ENCODE measurements around the gene SMOC2. TPM values are rescaled to one million over a fixed set of nuclear protein-coding genes. Genes with fewer than 3 reads are reported as not detected.

Gene SMOC2
- total and polyA plus RNA-seq, 2 of the 4 experiments (the other 2 are of a cell fraction), result not detected

DNA sequence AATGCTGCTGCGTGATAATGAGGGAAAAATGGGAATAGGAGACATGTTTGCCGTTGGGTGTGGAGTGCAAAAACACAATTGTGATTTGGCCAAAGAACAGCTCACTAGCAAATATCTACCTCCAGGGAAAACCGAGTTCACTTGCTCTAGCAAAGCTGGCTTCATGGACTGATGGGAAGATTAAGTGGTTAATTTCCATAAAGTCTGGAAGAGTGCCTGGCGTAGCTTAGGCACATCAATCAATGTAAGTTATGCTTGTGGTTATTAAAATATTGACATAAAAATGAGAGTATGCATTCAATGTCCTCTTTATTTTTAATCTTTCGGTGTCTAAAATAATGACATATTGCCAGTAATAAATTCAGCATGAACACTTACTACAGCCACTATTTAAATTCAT lies 267.5 kb downstream of the SMOC2 start:
- H3K4ac ChIP-seq (ENCODE audit: low read depth, low read length), result no peak overlapping the region
- H2BK15ac ChIP-seq (ENCODE audit: low read depth, low read length), result no peak overlapping the region
- no peak overlapping the region for H4K91ac ChIP-seq (ENCODE audit: insufficient read depth, low read depth, low read length)
- ChIA-PET POLR2A (ENCODE audit: unreplicated experiment) (no interaction called here), CTCF (no interaction called here)
- no peaks in the 10 kb centered on the region for H3K4me1 ChIP-seq (ENCODE audit: control insufficient read depth, insufficient read depth, low read length)
- no peaks in the 10 kb centered on the region for H3K36me3 ChIP-seq (ENCODE audit: control insufficient read depth, insufficient read depth, low read length)
- WGBS, 2 experiments (ENCODE audit: extremely low coverage in 2 of 2, insufficient read length in 1 of 2), result no CpG with 5 or more reads among the region's 5 CpGs
- TF ChIP-seq MAZ (IDR thresholded peaks at IDR 0.05; ENCODE audit: borderline replicate concordance, low read depth, low read length) (no peak), CHD1 (IDR thresholded peaks at IDR 0.05; ENCODE audit: low read depth, low read length) (no peak), CEBPB (IDR thresholded peaks at IDR 0.05; ENCODE audit: low read depth, low read length) (no peak), BHLHE40 (IDR thresholded peaks at IDR 0.05; ENCODE audit: low read depth, low read length) (no peak), POLR2A (IDR thresholded peaks at IDR 0.05; ENCODE audit: low read depth, low read length) (no peak), FOS (IDR thresholded peaks at IDR 0.05; ENCODE audit: low read depth, low read length) (no peak), RCOR1 (IDR thresholded peaks at IDR 0.05; ENCODE audit: insufficient replicate concordance, low read length) (no peak), MAFK (IDR thresholded peaks at IDR 0.05; ENCODE audit: low read depth, low read length) (no peak)
- TF ChIP-seq, protein P1, sequence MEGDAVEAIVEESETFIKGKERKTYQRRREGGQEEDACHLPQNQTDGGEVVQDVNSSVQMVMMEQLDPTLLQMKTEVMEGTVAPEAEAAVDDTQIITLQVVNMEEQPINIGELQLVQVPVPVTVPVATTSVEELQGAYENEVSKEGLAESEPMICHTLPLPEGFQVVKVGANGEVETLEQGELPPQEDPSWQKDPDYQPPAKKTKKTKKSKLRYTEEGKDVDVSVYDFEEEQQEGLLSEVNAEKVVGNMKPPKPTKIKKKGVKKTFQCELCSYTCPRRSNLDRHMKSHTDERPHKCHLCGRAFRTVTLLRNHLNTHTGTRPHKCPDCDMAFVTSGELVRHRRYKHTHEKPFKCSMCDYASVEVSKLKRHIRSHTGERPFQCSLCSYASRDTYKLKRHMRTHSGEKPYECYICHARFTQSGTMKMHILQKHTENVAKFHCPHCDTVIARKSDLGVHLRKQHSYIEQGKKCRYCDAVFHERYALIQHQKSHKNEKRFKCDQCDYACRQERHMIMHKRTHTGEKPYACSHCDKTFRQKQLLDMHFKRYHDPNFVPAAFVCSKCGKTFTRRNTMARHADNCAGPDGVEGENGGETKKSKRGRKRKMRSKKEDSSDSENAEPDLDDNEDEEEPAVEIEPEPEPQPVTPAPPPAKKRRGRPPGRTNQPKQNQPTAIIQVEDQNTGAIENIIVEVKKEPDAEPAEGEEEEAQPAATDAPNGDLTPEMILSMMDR (conservative IDR thresholded peaks at IDR 0.05; ENCODE audit: low read depth, low read length), result no peak
- TF ChIP-seq, protein P2, sequence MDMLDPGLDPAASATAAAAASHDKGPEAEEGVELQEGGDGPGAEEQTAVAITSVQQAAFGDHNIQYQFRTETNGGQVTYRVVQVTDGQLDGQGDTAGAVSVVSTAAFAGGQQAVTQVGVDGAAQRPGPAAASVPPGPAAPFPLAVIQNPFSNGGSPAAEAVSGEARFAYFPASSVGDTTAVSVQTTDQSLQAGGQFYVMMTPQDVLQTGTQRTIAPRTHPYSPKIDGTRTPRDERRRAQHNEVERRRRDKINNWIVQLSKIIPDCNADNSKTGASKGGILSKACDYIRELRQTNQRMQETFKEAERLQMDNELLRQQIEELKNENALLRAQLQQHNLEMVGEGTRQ (IDR thresholded peaks at IDR 0.05; ENCODE audit: low read depth, low read length), result no peak
- TF ChIP-seq, protein P3, sequence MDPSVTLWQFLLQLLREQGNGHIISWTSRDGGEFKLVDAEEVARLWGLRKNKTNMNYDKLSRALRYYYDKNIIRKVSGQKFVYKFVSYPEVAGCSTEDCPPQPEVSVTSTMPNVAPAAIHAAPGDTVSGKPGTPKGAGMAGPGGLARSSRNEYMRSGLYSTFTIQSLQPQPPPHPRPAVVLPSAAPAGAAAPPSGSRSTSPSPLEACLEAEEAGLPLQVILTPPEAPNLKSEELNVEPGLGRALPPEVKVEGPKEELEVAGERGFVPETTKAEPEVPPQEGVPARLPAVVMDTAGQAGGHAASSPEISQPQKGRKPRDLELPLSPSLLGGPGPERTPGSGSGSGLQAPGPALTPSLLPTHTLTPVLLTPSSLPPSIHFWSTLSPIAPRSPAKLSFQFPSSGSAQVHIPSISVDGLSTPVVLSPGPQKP (IDR thresholded peaks at IDR 0.05; ENCODE audit: borderline replicate concordance, low read depth, low read length), result no peak
- no peak overlapping the region for H3K4me3 ChIP-seq (ENCODE audit: insufficient read depth, low read depth, low read length)
- H3K79me1 ChIP-seq (ENCODE audit: low read depth in 1 of 2, low read length in 2 of 2), result no peaks in the 10 kb centered on the region
- H3K9me3 ChIP-seq (ENCODE audit: control insufficient read depth, insufficient read depth, low read length), result peaks cover 55% of the 10 kb centered on the region
- H4K8ac ChIP-seq (ENCODE audit: low read depth in 2 of 2, low read length in 2 of 2), result no peak overlapping the region
- BruUV-seq (replicated peaks), result no TSS peak
- H2BK120ac ChIP-seq (ENCODE audit: low read depth, low read length), result no peak overlapping the region
- no peak overlapping the region for H2BK20ac ChIP-seq (ENCODE audit: low read depth, low read length)
- in situ Hi-C loops (cut with MboI; ENCODE audit: low sequenced_read_pairs), result no loop called here
- H3K27me3 ChIP-seq (ENCODE audit: control insufficient read depth, insufficient read depth, low read length), result no peaks in the 10 kb centered on the region
- H3K18ac ChIP-seq (ENCODE audit: low read depth, low read length), result no peak overlapping the region
- no peak overlapping the region for H2AFZ ChIP-seq (replicated peaks; ENCODE audit: low read length, poor library complexity)
- DNase-seq (no peak), ATAC-seq (ENCODE audit: low read depth) (no peak)
- H4K20me1 ChIP-seq (ENCODE audit: insufficient read depth, low read length), result no peaks in the 10 kb centered on the region
- H4K5ac ChIP-seq (ENCODE audit: low read depth, low read length), result no peak overlapping the region
- H3K23ac ChIP-seq (ENCODE audit: low read depth, low read length), result no peak overlapping the region
- H2AK9ac ChIP-seq (replicated peaks; ENCODE audit: low read depth, low read length, poor library complexity), result no peak overlapping the region
- H3K4me2 ChIP-seq (ENCODE audit: low read depth, low read length), result no peak overlapping the region
- no peak overlapping the region for H2BK5ac ChIP-seq (ENCODE audit: low read depth, low read length, poor library complexity, severe bottlenecking)
- no peak overlapping the region for H3K56ac ChIP-seq (ENCODE audit: extremely low read depth, insufficient read depth, low read length)
- H3K9me1 ChIP-seq (ENCODE audit: insufficient read depth, low read length), result no peaks in the 10 kb centered on the region
- H3K14ac ChIP-seq (replicated peaks; ENCODE audit: low read depth, low read length), result no peak overlapping the region
- dilution Hi-C loops (cut with HindIII; ENCODE audit: low sequenced_read_pairs, unreplicated experiment), result no loop called here
- no peak overlapping the region for H2AK5ac ChIP-seq (ENCODE audit: low read depth, low read length)
- no peak overlapping the region for H3K27ac ChIP-seq (ENCODE audit: insufficient read depth, low read length)
- intact Hi-C loops (cut with micrococcal nuclease), result no loop called here
- H3K9ac ChIP-seq (ENCODE audit: low read depth, low read length), result no peak overlapping the region

Data from IMR-90 (cell line).